Measurements from ENCODE around the gene SLC35B2.

DNA sequence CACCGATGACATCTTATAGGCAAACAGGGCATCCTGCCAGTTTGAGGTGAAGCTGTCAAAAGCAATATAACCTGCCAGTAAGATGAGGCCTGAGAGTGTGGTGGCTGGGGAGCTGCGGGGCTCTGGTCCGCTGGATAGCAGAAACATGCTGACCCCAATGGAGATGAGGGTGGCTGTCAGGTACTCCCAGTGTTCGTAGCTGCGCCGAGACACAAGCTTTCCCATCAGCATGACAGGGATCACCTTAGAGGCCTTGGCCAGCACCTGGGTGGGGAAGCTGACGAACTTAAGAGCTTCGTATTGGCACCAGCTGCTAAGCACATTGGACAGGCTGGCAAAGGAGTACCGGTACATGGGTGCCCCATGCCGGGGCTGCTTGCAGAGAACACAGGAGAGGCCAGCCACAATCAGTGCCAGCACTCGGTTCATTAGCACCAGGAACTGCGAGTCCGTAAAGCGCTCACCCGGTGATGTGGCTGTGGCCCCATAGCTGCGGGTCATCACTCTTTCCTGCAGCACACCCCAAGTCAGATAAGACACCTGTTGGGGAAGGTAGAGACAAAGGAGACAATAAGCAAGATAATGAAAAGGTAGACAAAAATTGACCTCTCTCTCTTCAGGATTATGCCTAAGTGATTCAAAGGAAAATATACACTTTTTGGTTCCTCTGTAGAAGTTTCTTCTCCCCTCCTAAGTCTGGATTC is 2.1 kb downstream of the SLC35B2 start:
- TF ChIP-seq YY1 (IDR thresholded peaks at IDR 0.05; ENCODE audit: insufficient read depth, insufficient read length) (no peak), ZNF274 (IDR thresholded peaks at IDR 0.05; ENCODE audit: low read depth, low read length) (no peak), SUZ12 (IDR thresholded peaks at IDR 0.05; ENCODE audit: extremely low read depth, insufficient read depth, insufficient read length) (no peak)
